GM12878 (cell line): ENCODE data around the gene ALG10B. TPM values are rescaled to one million over a fixed set of nuclear protein-coding genes. Genes with fewer than 3 reads are reported as not detected.
A peak's percentile ranks its signal among the peaks of the same experiment; 100 is the strongest.

Source experiments
- BCL11A ChIP-seq: IDR thresholded peaks from 2 replicates; pipeline ENCODE4 v1.6.1; 2011; ENCODE audit warnings: low read depth, low read length
- CBX3 ChIP-seq: fragments of 200-600 bp; sonication (generic); IDR thresholded peaks from 2 replicates; pipeline ENCODE4 v1.6.1; 2016; ENCODE audit warnings: low read depth, borderline replicate concordance
- CHD1 ChIP-seq: IDR thresholded peaks from 2 replicates; pipeline ENCODE4 v1.6.1; 2012; ENCODE audit warnings: low read depth, low read length, improper control_type of control experiment
- CHD4 ChIP-seq: fragments of 200-600 bp; sonication (generic); IDR thresholded peaks from 2 replicates; pipeline ENCODE4 v1.6.1; 2016; ENCODE audit warnings: mild to moderate bottlenecking
- DPF2 ChIP-seq: fragments of 450-650 bp; IDR thresholded peaks from 2 replicates; pipeline ENCODE4 v1.6.1; 2017; ENCODE audit warnings: mild to moderate bottlenecking
- NFIC ChIP-seq: IDR thresholded peaks from 2 replicates; pipeline ENCODE4 v1.6.1; 2012; ENCODE audit warnings: low read depth, mild to moderate bottlenecking, inconsistent platforms, low read length, moderate library complexity
- PBX3 ChIP-seq: IDR thresholded peaks from 2 replicates; pipeline ENCODE4 v1.6.1; 2011; ENCODE audit warnings: mild to moderate bottlenecking, low read depth, low read length, moderate library complexity; ENCODE audit not compliant: insufficient replicate concordance
- RCOR1 ChIP-seq: conservative IDR thresholded peaks from 2 replicates; pipeline ENCODE4 v1.6.1; 2012; ENCODE audit warnings: low read depth, low read length, improper control_type of control experiment
- SREBF2 ChIP-seq: IDR thresholded peaks from 2 replicates; pipeline ENCODE4 v1.6.1; 2012; ENCODE audit warnings: mild to moderate bottlenecking, low read length
- YBX1 ChIP-seq: fragments of 450-650 bp; IDR thresholded peaks from 2 replicates; pipeline ENCODE4 v1.6.1; 2016; ENCODE audit warnings: antibody characterized with exemption
- ZBED1 ChIP-seq: IDR thresholded peaks from 2 replicates; pipeline ENCODE4 v1.6.1; 2016; ENCODE audit warnings: borderline replicate concordance
- ZBTB40 ChIP-seq: fragments of 450-650 bp; IDR thresholded peaks from 2 replicates; pipeline ENCODE4 v1.6.1; 2016; ENCODE audit warnings: mild to moderate bottlenecking, moderate library complexity, borderline replicate concordance
- ZNF24 ChIP-seq: fragments of 450-650 bp; IDR thresholded peaks from 2 replicates; pipeline ENCODE4 v1.6.1; 2017; ENCODE audit warnings: antibody characterized with exemption, mild to moderate bottlenecking
- ZNF622 ChIP-seq: fragments of 450-650 bp; IDR thresholded peaks from 2 replicates; pipeline ENCODE4 v1.6.1; 2017; ENCODE audit warnings: mild to moderate bottlenecking, inconsistent platforms
- ZNF687 ChIP-seq: fragments of 450-650 bp; IDR thresholded peaks from 2 replicates; pipeline ENCODE4 v1.6.1; 2017; ENCODE audit warnings: mild to moderate bottlenecking, moderate library complexity
- polyA plus RNA-seq, 11 experiments: library from polyadenylated mRNA; depleted of rRNA in 4 of 11; unstranded in 6 of 11; stranded (reverse) in 5 of 11; fragments of >200 nt; fragmentation: Nextera tagmentation in 4 of 11; fragmentation: Illumina TruSeq in 1 of 11; extraction: Ambion mirVana in 4 of 11; extraction: Trizol in 1 of 11; gene quantifications; 1 replicate in 1 of 11; 2 replicates in 10 of 11; pipeline versions ENCODE4 v1.2.1 to v1.2.3, GENCODE V29; 2011 to 2016; ENCODE audit warnings: inconsistent platforms in 2 of 11, missing spikeins in 2 of 11, low read depth in 1 of 11
- total RNA-seq, 4 experiments: library from RNA; depleted of rRNA in 3 of 4; stranded (reverse); fragments of >200 nt in 3 of 4; fragmentation: Illumina TruSeq in 1 of 4; extraction: Trizol in 1 of 4; gene quantifications; 2 replicates each; pipeline versions ENCODE4 v1.2.1 to v1.2.3, GENCODE V29; 2013 to 2021
- TF ChIP-seq, protein P1 (sequence below): fragments of 450-650 bp; IDR thresholded peaks from 2 replicates; pipeline ENCODE4 v1.6.1; 2017; ENCODE audit warnings: mild to moderate bottlenecking

Gene ALG10B
- total and polyA plus RNA-seq, 10 of the 15 experiments (the other 5 are each of a cell fraction or from before 2014, with no cell fraction given): 2.0 to 23.7 (median 8.8) TPM

DNA sequence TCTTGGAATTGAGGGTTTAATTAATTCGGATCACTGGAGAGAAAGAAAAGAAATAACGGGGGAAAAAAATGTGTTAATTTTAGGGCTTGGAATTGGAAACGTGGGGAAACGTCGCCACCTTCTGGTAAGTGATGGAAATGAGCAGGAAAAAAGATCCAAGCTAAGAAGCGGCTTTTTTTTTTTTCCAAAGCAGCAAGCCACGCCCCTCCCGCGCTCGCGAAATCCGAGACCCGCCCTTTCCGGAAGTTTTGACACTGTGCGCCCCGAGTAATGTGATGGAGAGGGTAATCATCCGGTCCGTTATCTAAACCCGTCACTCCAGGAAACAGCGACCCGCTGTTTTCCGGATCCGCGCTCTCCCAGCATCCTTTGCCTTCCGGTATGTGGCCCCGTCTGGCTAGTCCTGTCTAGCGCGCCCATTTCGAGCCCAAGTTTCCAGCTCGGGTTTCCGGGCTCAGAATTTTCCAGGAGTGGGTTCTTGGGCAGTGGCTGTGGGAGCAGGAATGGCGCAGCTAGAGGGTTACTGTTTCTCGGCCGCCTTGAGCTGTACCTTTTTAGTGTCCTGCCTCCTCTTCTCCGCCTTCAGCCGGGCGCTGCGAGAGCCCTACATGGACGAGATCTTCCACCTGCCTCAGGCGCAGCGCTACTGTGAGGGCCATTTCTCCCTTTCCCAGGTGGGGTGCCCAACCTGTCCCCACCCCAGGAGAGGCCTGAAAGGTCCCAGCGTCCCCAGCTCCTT, at the start of gene ALG10B (continued):
- TF ChIP-seq, protein P1, sequence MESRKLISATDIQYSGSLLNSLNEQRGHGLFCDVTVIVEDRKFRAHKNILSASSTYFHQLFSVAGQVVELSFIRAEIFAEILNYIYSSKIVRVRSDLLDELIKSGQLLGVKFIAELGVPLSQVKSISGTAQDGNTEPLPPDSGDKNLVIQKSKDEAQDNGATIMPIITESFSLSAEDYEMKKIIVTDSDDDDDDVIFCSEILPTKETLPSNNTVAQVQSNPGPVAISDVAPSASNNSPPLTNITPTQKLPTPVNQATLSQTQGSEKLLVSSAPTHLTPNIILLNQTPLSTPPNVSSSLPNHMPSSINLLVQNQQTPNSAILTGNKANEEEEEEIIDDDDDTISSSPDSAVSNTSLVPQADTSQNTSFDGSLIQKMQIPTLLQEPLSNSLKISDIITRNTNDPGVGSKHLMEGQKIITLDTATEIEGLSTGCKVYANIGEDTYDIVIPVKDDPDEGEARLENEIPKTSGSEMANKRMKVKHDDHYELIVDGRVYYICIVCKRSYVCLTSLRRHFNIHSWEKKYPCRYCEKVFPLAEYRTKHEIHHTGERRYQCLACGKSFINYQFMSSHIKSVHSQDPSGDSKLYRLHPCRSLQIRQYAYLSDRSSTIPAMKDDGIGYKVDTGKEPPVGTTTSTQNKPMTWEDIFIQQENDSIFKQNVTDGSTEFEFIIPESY: no peak
- TF ChIP-seq RCOR1: no peak
- TF ChIP-seq BCL11A: no peak
- TF ChIP-seq DPF2: no peak
- TF ChIP-seq ZBTB40: peak; percentile 96
- no peak for TF ChIP-seq CBX3
- no peak for TF ChIP-seq ZNF622
- TF ChIP-seq NFIC: no peak
- no peak for TF ChIP-seq CHD1
- TF ChIP-seq ZNF687: no peak
- TF ChIP-seq PBX3: no peak
- no peak for TF ChIP-seq ZBED1
- TF ChIP-seq SREBF2: peak; percentile 76
- no peak for TF ChIP-seq ZNF24
- no peak for TF ChIP-seq YBX1
- no peak for TF ChIP-seq CHD4
